Measurements from ENCODE around the gene TFDP1.

Gene TFDP1

GRCh38 chr13:113671066-113672001 lies 86.8 kb downstream of the TFDP1 start:
- TF ChIP-seq CTCF (IDR thresholded peaks at IDR 0.05; ENCODE audit: insufficient read depth, low read depth, low read length, missing control alignments): no peak
- H3K4me3 ChIP-seq (ENCODE audit: low read depth, low read length): no peak overlapping the region
- no peak for DNase-seq (ENCODE audit: low read depth)

GRCh38 chr13:113672002-113672651 lies 87.6 kb downstream of the TFDP1 start:
- TF ChIP-seq CTCF (IDR thresholded peaks at IDR 0.05; ENCODE audit: insufficient read depth, low read depth, low read length, missing control alignments): no peak
- no peak for DNase-seq (ENCODE audit: low read depth)
- no peak overlapping the region for H3K4me3 ChIP-seq (ENCODE audit: low read depth, low read length)

Measured in GM12865 (cell line).